Keratinocyte (primary cell): ENCODE results near the gene HERC4. TPM values are rescaled to one million over a fixed set of nuclear protein-coding genes. Genes with fewer than 3 reads are reported as not detected.

ENCODE experiments used
- DNase-seq: peaks from one replicate; pipeline ENCODE4 v3.0.0-alpha.2; 2011; ENCODE audit warnings: low read depth, missing footprints, low spot score
- FAIRE-seq: peaks from 2 replicates; lab custom pipeline; 2011; peaks lifted over from hg19 to GRCh38; lab: Jason Lieb, UNC
- H2AFZ ChIP-seq: 2 replicates; pipeline ENCODE4 v1.6.0; 2012; ENCODE audit warnings: low read length, control low read depth, inconsistent platforms; ENCODE audit not compliant: control insufficient read depth
- H3K27ac ChIP-seq: 2 replicates; pipeline ENCODE4 v1.5.1; 2011; ENCODE audit warnings: low read length; ENCODE audit not compliant: control insufficient read depth, insufficient read depth
- H3K27me3 ChIP-seq: 3 replicates; pipeline ENCODE4 v1.6.0; 2011; ENCODE audit warnings: low read length; ENCODE audit not compliant: control insufficient read depth, insufficient read depth; ENCODE audit errors: extremely low read depth
- H3K36me3 ChIP-seq, 2 experiments: 2 replicates in 1 of 2; 3 replicates in 1 of 2; pipeline ENCODE4 v1.5.1; 2011; ENCODE audit warnings: low read length in 2 of 2, mild to moderate bottlenecking in 1 of 2; ENCODE audit not compliant: control insufficient read depth in 2 of 2, insufficient read depth in 2 of 2; ENCODE audit errors: extremely low read depth in 1 of 2
- H3K4me1 ChIP-seq: 3 replicates; pipeline ENCODE4 v1.5.1; 2011; ENCODE audit warnings: low read length; ENCODE audit not compliant: control insufficient read depth, insufficient read depth; ENCODE audit errors: extremely low read depth
- H3K4me2 ChIP-seq: 3 replicates; pipeline ENCODE4 v1.6.0; 2011; ENCODE audit warnings: low read depth, low read length; ENCODE audit not compliant: control insufficient read depth, insufficient read depth; ENCODE audit errors: extremely low read depth
- H3K4me3 ChIP-seq, 3 experiments: fragments of 200-600 bp in 1 of 3; sonication (generic) in 1 of 3; 2 replicates in 2 of 3; 3 replicates in 1 of 3; pipeline ENCODE4 v1.5.1; 2011 to 2016; ENCODE audit warnings: low read length in 3 of 3, mild to moderate bottlenecking in 3 of 3, control low read depth in 2 of 3, inconsistent platforms in 1 of 3, low read depth in 1 of 3, mixed read lengths in 1 of 3, mixed run types in 1 of 3, moderate library complexity in 1 of 3; ENCODE audit not compliant: control insufficient read depth in 2 of 3, insufficient read depth in 2 of 3; ENCODE audit errors: extremely low read depth in 1 of 3
- H3K79me2 ChIP-seq: 2 replicates; pipeline ENCODE4 v1.6.0; 2012; ENCODE audit warnings: low read length; ENCODE audit not compliant: control insufficient read depth, insufficient read depth
- H3K9ac ChIP-seq: 3 replicates; pipeline ENCODE4 v1.6.0; 2011; ENCODE audit warnings: low read length; ENCODE audit not compliant: control insufficient read depth, insufficient read depth; ENCODE audit errors: extremely low read depth
- H3K9me1 ChIP-seq: 3 replicates; pipeline ENCODE4 v1.6.0; 2011; ENCODE audit warnings: low read length; ENCODE audit not compliant: control insufficient read depth, insufficient read depth; ENCODE audit errors: extremely low read depth
- H3K9me3 ChIP-seq: 2 replicates; pipeline ENCODE4 v1.5.1; 2012; ENCODE audit warnings: low read depth, low read length; ENCODE audit not compliant: control insufficient read depth
- H4K20me1 ChIP-seq: 3 replicates; pipeline ENCODE4 v1.6.0; 2011; ENCODE audit warnings: low read length; ENCODE audit not compliant: control insufficient read depth, insufficient read depth; ENCODE audit errors: extremely low read depth
- CTCF ChIP-seq, 3 experiments: IDR thresholded peaks in 1 of 3; conservative IDR thresholded peaks in 1 of 3; optimal IDR thresholded peaks in 1 of 3; 2 replicates in 2 of 3; 3 replicates in 1 of 3; pipeline versions ENCODE3 to v1.5.1; 2011; ENCODE audit warnings: low read length in 3 of 3, mild to moderate bottlenecking in 3 of 3, moderate library complexity in 2 of 3, control low read depth in 1 of 3, inconsistent platforms in 1 of 3; ENCODE audit not compliant: insufficient read depth in 2 of 3; ENCODE audit errors: extremely low read depth in 1 of 3
- EZH2 ChIP-seq: IDR thresholded peaks from one replicate; pipeline ENCODE4 v1.6.1; 2012; ENCODE audit warnings: inconsistent platforms, mild to moderate bottlenecking, low read length, moderate library complexity
- dilution Hi-C: fragments of 300-500 bp; cut with MboI; formaldehyde crosslinking; loops from one replicate; pipeline ENCODE4 v1.7.0; 2020; ENCODE audit warnings: low sequenced_read_pairs; ENCODE audit not compliant: extremely low pct_ligation_motif_present
- polyA plus RNA-seq, 5 experiments: library from polyadenylated mRNA; depleted of rRNA in 3 of 5; stranded (reverse) in 3 of 5; stranded (forward) in 1 of 5; unstranded in 1 of 5; fragments of >200 nt; gene quantifications; 1 replicate in 1 of 5; 2 replicates in 3 of 5; 3 replicates in 1 of 5; pipeline versions ENCODE4 v1.2.1 to v1.2.3, GENCODE V29; 2011 to 2012; ENCODE audit warnings: missing spikeins in 2 of 5, low read depth in 1 of 5, low replicate concordance in 1 of 5

Gene HERC4
- polyA plus RNA-seq, 1 donor (not counting 4 experiments of a cell fraction or from before 2014, with no cell fraction given) = 42.9 TPM

- H2AFZ ChIP-seq = no peak overlapping the region
- no peaks in the 10 kb centered on the region for H3K9me1 ChIP-seq
- H3K9ac ChIP-seq = no peak overlapping the region
- FAIRE-seq = no peak
- no peaks in the 10 kb centered on the region for H3K27me3 ChIP-seq
- no peak for TF ChIP-seq EZH2
- TF ChIP-seq CTCF (optimal IDR thresholded peaks at IDR 0.05 in 1 of 3, IDR thresholded peaks at IDR 0.05 in 1 of 3, conservative IDR thresholded peaks at IDR 0.05 in 1 of 3; ENCODE audit: extremely low read depth in 1 of 3, insufficient read depth in 2 of 3, low read length in 3 of 3) = no peak
- no peaks in the 10 kb centered on the region for H3K9me3 ChIP-seq
- H3K79me2 ChIP-seq = no peaks in the 10 kb centered on the region
- H3K4me2 ChIP-seq = no peak overlapping the region
- H3K27ac ChIP-seq = no peak overlapping the region
- no peaks in the 10 kb centered on the region for H4K20me1 ChIP-seq
- no peak overlapping the region for H3K4me3 ChIP-seq
- no peaks in the 10 kb centered on the region for H3K4me1 ChIP-seq
- DNase-seq = no peak
- dilution Hi-C loops = no loop called here
- peaks cover 0 to 7% of the 10 kb centered on the region in 2 experiments for H3K36me3 ChIP-seq
These were observed 157.4 kb downstream of the HERC4 start for GRCh38 chr10:67917679-67918078.

- Histone ChIP-seq H2AFZ (no peak overlapping the region), H3K4me1 (no peaks in the 10 kb centered on the region), H3K4me3 (no peak overlapping the region), H3K79me2 (no peaks in the 10 kb centered on the region), H3K9ac (no peak overlapping the region), H3K9me1 (no peaks in the 10 kb centered on the region), H3K4me2 (no peak overlapping the region), H3K27me3 (no peaks in the 10 kb centered on the region), H3K9me3 (no peaks in the 10 kb centered on the region), H3K27ac (no peak overlapping the region), H4K20me1 (no peaks in the 10 kb centered on the region), H3K36me3 (peaks cover 1 to 10% of the 10 kb centered on the region in 2 experiments)
- FAIRE-seq (no peak), DNase-seq (no peak)
- TF ChIP-seq EZH2 = no peak
- no peak for TF ChIP-seq CTCF (optimal IDR thresholded peaks at IDR 0.05 in 1 of 3, IDR thresholded peaks at IDR 0.05 in 1 of 3, conservative IDR thresholded peaks at IDR 0.05 in 1 of 3; ENCODE audit: extremely low read depth in 1 of 3, insufficient read depth in 2 of 3, low read length in 3 of 3)
- dilution Hi-C loops = no loop called here
These were observed 157.9 kb downstream of the HERC4 start for GRCh38 chr10:67917169-67917568.
